Ascending aorta (tissue), 2 donors: ENCODE measurements around the gene HS6ST1. TPM values are rescaled to one million over a fixed set of nuclear protein-coding genes. Genes with fewer than 3 reads are reported as not detected.

Experiments used
- DNase-seq, 2 donors: peaks; one replicate each; pipeline ENCODE4 v3.0.0-alpha.2; 2019; ENCODE audit warnings: low spot score in 2 of 2
- H3K27ac ChIP-seq, 2 donors: fragments of 200-600 bp; sonication (generic); one replicate each; pipeline ENCODE4 v1.5.1; 2016 to 2017; ENCODE audit warnings: mild to moderate bottlenecking in 1 of 2
- H3K27me3 ChIP-seq: fragments of 200-600 bp; sonication (generic); one replicate; pipeline ENCODE4 v1.5.1; 2017
- H3K36me3 ChIP-seq, 2 donors: fragments of 200-600 bp; sonication (generic); one replicate each; pipeline ENCODE4 v1.5.1; 2016
- H3K4me1 ChIP-seq, 2 donors: fragments of 200-600 bp; sonication (generic); one replicate each; pipeline ENCODE4 v1.5.1; 2016 to 2017; ENCODE audit warnings: mild to moderate bottlenecking in 1 of 2
- H3K4me3 ChIP-seq, 2 donors: fragments of 200-600 bp; sonication (generic); one replicate each; pipeline ENCODE4 v1.5.1; 2016 to 2017; ENCODE audit warnings: mild to moderate bottlenecking in 1 of 2
- H3K9me3 ChIP-seq, 2 donors: fragments of 200-600 bp; sonication (generic); one replicate each; pipeline ENCODE4 v1.5.1; 2016
- intact Hi-C: fragments of 100-400 bp; cut with DNase I; formaldehyde crosslinking; loops from one replicate; pipeline ENCODE4 v1.15.1; 2023
- total RNA-seq: library from RNA; depleted of rRNA; stranded (reverse); fragments of >200 nt; gene quantifications from one replicate; pipeline ENCODE4 v1.1.0, GENCODE V29; 2016
- TF ChIP-seq, protein P1 (sequence below), 3 experiments: fragments of 200-600 bp in 2 of 3; fragments of 450-650 bp in 1 of 3; sonication (generic) in 2 of 3; IDR thresholded peaks; one replicate each; pipeline ENCODE4 v1.5.1; 2016 to 2019; ENCODE audit warnings: antibody characterized with exemption in 3 of 3, mild to moderate bottlenecking in 1 of 3, moderate library complexity in 1 of 3

Gene HS6ST1
- total RNA-seq, 1 donor from 2014 or later: 42.7 TPM

DNA sequence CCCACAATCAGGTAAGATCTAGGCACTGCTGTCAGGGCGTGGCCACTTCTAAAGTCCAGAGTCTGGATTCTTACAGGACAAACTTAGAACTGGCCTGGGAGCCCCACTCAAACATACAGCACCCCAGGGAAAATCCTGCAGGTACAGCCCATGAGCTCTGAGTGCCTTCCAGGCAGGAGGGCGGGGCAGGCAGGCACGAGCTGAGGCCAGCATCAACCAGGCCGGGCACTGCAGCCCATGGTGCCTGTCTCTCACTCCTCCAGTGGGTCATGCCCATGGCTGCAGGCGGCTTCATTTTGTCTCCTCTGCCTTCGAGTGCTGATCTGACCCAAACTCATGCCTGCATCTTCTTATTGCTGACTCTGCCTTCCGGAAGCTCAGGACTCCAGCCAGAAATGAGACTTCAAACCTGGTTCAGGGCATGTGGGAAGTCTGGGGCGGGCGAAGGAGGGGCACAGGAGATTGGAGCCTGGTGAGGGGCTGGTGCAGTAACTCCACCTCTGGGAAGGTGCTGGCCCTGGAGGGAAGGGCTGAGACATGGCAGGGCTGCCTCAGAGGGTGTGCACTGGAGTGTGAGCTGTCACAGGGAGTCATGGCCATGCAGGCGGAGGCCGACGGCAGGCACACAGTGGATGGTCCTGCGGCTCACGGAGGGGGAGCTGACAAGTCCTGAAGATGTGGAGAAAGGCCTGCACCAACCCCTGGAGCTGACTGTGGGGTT lies 40.5 kb downstream of the HS6ST1 start:
- Histone ChIP-seq H3K36me3 (peaks cover 0 to 22% of the 10 kb centered on the region in 2 donors), H3K27ac (no peak overlapping the region), H3K27me3 (no peaks in the 10 kb centered on the region), H3K9me3 (no peaks in the 10 kb centered on the region), H3K4me1 (no peaks in the 10 kb centered on the region), H3K4me3 (no peak overlapping the region)
- intact Hi-C loops: no loop called here
- DNase-seq: peak in 1 of 2 donors; percentile 62
- TF ChIP-seq, protein P1, sequence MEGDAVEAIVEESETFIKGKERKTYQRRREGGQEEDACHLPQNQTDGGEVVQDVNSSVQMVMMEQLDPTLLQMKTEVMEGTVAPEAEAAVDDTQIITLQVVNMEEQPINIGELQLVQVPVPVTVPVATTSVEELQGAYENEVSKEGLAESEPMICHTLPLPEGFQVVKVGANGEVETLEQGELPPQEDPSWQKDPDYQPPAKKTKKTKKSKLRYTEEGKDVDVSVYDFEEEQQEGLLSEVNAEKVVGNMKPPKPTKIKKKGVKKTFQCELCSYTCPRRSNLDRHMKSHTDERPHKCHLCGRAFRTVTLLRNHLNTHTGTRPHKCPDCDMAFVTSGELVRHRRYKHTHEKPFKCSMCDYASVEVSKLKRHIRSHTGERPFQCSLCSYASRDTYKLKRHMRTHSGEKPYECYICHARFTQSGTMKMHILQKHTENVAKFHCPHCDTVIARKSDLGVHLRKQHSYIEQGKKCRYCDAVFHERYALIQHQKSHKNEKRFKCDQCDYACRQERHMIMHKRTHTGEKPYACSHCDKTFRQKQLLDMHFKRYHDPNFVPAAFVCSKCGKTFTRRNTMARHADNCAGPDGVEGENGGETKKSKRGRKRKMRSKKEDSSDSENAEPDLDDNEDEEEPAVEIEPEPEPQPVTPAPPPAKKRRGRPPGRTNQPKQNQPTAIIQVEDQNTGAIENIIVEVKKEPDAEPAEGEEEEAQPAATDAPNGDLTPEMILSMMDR (IDR thresholded peaks at IDR 0.05): no peak

DNA sequence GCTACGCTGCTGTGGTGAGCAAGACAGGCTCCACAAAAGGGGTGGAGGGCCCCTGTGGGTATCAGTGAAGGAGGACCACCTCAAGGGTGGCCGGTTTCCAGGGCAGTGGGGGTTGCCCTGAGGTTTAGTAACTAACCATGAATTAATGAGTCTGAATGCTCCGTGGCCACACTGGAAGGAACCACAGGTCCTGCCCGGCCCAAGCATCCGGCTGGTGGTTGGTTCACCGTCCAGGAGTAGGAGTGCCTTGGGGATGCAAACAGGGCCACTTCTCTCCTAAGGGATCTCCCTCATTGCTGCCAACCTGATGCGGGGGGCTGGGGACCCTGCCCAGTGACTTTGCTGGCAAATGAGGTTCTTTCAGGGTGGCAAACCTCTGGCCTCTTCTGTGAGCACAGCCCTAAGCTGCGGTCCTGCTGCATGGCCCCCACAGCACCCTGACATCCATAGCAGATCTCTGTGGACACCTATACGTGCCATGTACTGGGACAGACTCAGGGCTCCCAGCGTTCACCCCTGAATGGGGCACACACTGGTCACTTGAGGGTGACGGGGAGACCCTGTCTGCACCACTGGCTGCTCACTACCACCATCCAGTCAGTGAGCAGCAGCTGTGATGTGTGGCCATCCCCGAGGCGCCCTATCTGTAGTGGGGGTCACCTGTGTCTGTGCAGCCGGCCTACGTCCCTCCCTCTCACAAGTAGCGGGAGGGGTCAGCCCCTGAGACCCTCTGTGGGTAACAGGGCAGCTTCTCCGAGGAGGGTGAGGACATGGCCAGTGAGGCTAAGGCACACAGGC lies 41.6 kb downstream of the HS6ST1 start:
- Histone ChIP-seq H3K36me3 (peaks cover 0 to 22% of the 10 kb centered on the region in 2 donors), H3K4me1 (no peaks in the 10 kb centered on the region), H3K4me3 (no peak overlapping the region), H3K9me3 (no peaks in the 10 kb centered on the region), H3K27me3 (no peaks in the 10 kb centered on the region), H3K27ac (no peak overlapping the region)
- DNase-seq: peak; percentile 3 to 58
- intact Hi-C loops: no loop called here
- TF ChIP-seq, protein P1 (IDR thresholded peaks at IDR 0.05): no peak

DNA sequence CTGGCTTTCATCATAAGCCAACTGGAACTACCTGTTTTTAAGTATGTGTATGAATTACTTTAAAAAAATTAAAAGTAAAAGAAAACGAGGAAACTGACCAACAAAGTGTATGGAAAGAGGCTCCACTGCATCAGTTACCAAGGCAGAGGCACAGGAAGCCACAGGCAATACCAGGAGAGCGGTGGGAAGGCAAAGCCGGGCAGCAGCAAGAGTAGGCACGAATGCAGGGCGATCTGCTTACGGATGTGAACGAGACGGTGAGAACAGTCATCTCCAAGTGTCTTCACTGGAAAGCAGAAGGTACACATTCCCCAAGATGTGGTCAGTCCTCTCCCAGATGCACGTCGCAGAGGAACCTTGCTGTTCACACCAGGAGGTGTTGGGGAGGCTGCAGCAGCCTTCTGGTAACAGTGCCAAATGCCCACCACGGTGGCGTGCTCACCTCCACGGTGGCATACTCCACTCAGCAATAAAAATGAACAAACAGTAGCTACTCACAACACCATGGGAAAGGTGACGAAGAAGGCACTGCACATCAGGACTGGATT lies 43.1 kb downstream of the HS6ST1 start:
- DNase-seq: peak in 1 of 2 donors; percentile 55
- Histone ChIP-seq H3K27me3 (no peaks in the 10 kb centered on the region), H3K27ac (no peak overlapping the region), H3K36me3 (peaks cover 0 to 22% of the 10 kb centered on the region in 2 donors), H3K4me3 (no peak overlapping the region), H3K4me1 (no peaks in the 10 kb centered on the region), H3K9me3 (no peaks in the 10 kb centered on the region)
- intact Hi-C loops: no loop called here
- TF ChIP-seq, protein P1 (IDR thresholded peaks at IDR 0.05): no peak

DNA sequence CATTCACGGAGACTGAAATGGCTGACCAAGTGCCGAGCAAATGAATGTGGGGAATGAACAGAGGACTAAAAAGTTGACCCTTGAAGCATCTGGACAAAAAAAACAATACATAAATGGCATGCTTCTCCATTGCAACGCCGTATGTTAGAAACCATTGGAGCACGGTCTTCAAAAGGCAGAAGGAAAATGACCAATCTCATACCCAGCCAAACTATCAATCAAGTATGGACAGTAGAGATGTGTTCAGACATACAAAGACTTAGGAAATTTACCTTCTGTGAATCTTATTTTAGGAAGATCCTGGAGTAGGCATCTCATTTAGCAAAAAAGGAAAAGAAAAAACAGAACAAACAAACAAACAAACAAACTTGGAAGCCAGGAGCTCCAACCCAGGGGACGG lies 44.5 kb downstream of the HS6ST1 start:
- no peaks in the 10 kb centered on the region for H3K27me3 ChIP-seq
- no peak overlapping the region for H3K27ac ChIP-seq
- intact Hi-C loops: no loop called here
- H3K36me3 ChIP-seq: peaks cover 0 to 22% of the 10 kb centered on the region in 2 donors
- TF ChIP-seq, protein P1 (IDR thresholded peaks at IDR 0.05): no peak
- no peak for DNase-seq
- H3K9me3 ChIP-seq: no peaks in the 10 kb centered on the region
- no peak overlapping the region for H3K4me3 ChIP-seq
- no peaks in the 10 kb centered on the region for H3K4me1 ChIP-seq

DNA sequence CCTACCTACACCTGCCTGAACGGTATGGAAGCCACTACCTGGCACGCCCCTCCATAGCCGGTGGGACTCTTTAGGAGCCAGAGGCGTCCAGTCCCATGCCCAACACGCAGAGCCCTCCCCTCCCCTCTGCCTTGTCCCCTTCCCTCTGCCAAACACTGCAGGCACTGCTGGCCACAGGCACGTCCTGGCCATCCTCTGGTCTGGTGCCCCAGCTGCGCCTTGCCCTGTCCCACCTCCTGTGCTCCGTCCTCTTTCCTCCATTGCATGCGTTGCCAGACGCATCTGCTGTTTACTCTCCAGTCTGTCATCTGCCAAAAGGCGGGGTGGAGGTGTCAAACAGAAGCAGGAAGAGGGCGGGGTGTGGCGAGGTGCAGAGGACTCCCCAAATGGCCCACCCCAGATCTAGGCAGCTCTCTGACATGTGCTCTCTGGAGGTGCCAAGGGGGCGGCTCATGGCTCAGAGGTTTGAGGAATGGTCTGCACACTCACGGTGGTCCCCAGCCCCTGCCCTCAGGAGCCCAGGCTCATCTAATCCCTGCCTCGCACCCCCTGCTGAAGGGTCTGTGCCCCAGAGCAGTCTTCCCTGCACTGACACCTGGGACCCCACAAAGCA lies 45.1 kb downstream of the HS6ST1 start:
- peak in 1 of 2 donors; percentile 57 for DNase-seq
- no peaks in the 10 kb centered on the region for H3K9me3 ChIP-seq
- H3K27me3 ChIP-seq: no peaks in the 10 kb centered on the region
- no peaks in the 10 kb centered on the region for H3K4me1 ChIP-seq
- H3K4me3 ChIP-seq: no peak overlapping the region
- intact Hi-C loops: no loop called here
- TF ChIP-seq, protein P1 (IDR thresholded peaks at IDR 0.05): no peak
- no peak overlapping the region for H3K27ac ChIP-seq
- H3K36me3 ChIP-seq: peaks cover 0 to 22% of the 10 kb centered on the region in 2 donors
